Activated CD4-positive, alpha-beta memory T cell treated with anti-CD3 and anti-CD28 coated beads for 36 hours (primary cell): ENCODE measurements around the gene TRIM38. TPM values are rescaled to one million over a fixed set of nuclear protein-coding genes. Genes with fewer than 3 reads are reported as not detected.

Experiments
- CTCF ChIA-PET: fragments of 350-600 bp; sonication (Branson Sonifier 250); formaldehyde crosslinking; loops from one replicate; lab custom pipeline; 2021; ENCODE audit warnings: antibody characterized with exemption, inconsistent platforms; lab: Charles Lee
- POLR2A ChIA-PET: fragments of 350-600 bp; sonication (Branson Sonifier 250); formaldehyde crosslinking; loops from one replicate; lab custom pipeline; 2021; ENCODE audit warnings: antibody characterized with exemption; lab: Charles Lee
- DNase-seq: peaks from one replicate; pipeline ENCODE4 v3.0.0-alpha.2; 2020
- H3K27ac Mint-ChIP-seq: one replicate; pipeline ENCODE4 v1.8.0; 2021; ENCODE audit warnings: mixed read lengths
- H3K27me3 Mint-ChIP-seq: one replicate; pipeline ENCODE4 v1.8.0; 2021; ENCODE audit warnings: mixed read lengths
- H3K36me3 Mint-ChIP-seq: one replicate; pipeline ENCODE4 v1.8.0; 2021; ENCODE audit warnings: mixed read lengths
- H3K4me1 Mint-ChIP-seq: one replicate; pipeline ENCODE4 v1.8.0; 2021; ENCODE audit warnings: low read depth, mixed read lengths
- H3K4me3 Mint-ChIP-seq: one replicate; pipeline ENCODE4 v1.8.0; 2021; ENCODE audit warnings: mild to moderate bottlenecking, mixed read lengths
- H3K9me3 Mint-ChIP-seq: one replicate; pipeline ENCODE4 v1.8.0; 2021; ENCODE audit warnings: mixed read lengths
- intact Hi-C: fragments of 100-400 bp; cut with micrococcal nuclease; formaldehyde crosslinking; loops from one replicate; pipeline ENCODE4 v1.15.1; 2023
- total RNA-seq, 2 experiments: library from RNA; stranded (reverse); gene quantifications; one replicate each; pipeline ENCODE4 v1.2.3, GENCODE V29; 2021

TRIM38 gene
- total RNA-seq, 2 experiments from 2014 or later: 29.5 to 30.8 TPM

- ChIA-PET CTCF (interaction anchor here (0.8 to 2.2 kb wide), 5 partner anchors 18 to 241 kb away, joined by 3 to 6 read pairs (median 3); no protein-coding TSS in a partner anchor), POLR2A (interaction anchor here (1.4 to 2.5 kb wide), 2 partner anchors 17 to 62 kb away, joined by 5 to 11 read pairs; a partner anchor contains a TSS)
- Mint-ChIP-seq H3K36me3 (peaks cover 39% of the 10 kb centered on the region), H3K4me3 (no peak overlapping the region), H3K27me3 (no peaks in the 10 kb centered on the region), H3K27ac (peak overlapping the region; percentile 100), H3K4me1 (peaks cover 46% of the 10 kb centered on the region), H3K9me3 (peaks cover 40% of the 10 kb centered on the region)
- no peak for DNase-seq
- intact Hi-C loops: no loop called here
Observed at GRCh38 chr6:25958700-25959162, 3.9 kb upstream of the TRIM38 start.

- ChIA-PET POLR2A (interaction anchor here (1.0 to 4.5 kb wide), 6 partner anchors 10 to 72 kb away, joined by 3 to 46 read pairs (median 10); a partner anchor contains a TSS), CTCF (interaction anchor here (0.8 to 2.2 kb wide), 4 partner anchors 13 to 172 kb away, joined by 3 to 6 read pairs (median 4); no protein-coding TSS in a partner anchor)
- H3K9me3 Mint-ChIP-seq: peaks cover 40% of the 10 kb centered on the region
- peaks cover 55% of the 10 kb centered on the region for H3K4me1 Mint-ChIP-seq
- H3K36me3 Mint-ChIP-seq: peaks cover 51% of the 10 kb centered on the region
- no peak overlapping the region for H3K4me3 Mint-ChIP-seq
- H3K27ac Mint-ChIP-seq: peak overlapping the region; percentile 100
- DNase-seq: no peak
- H3K27me3 Mint-ChIP-seq: no peaks in the 10 kb centered on the region
- intact Hi-C loops: loop anchor here (5.0 kb wide), 1 partner anchor 48 kb away; no protein-coding TSS in a partner anchor
Observed at GRCh38 chr6:25959890-25960536, 2.6 kb upstream of the TRIM38 start.

GRCh38 chr6:25960734-25961133 lies 1.9 kb upstream of the TRIM38 start:
- peak overlapping the region; percentile 100 for H3K27ac Mint-ChIP-seq
- intact Hi-C loops: loop anchor here (5.0 kb wide), 1 partner anchor 48 kb away; no protein-coding TSS in a partner anchor
- ChIA-PET CTCF (interaction anchor here (0.8 to 1.4 kb wide), 3 partner anchors 10 to 17 kb away, joined by 3 read pairs; no protein-coding TSS in a partner anchor), POLR2A (interaction anchor here (1.0 to 4.5 kb wide), 6 partner anchors 10 to 71 kb away, joined by 3 to 46 read pairs (median 10); a partner anchor contains a TSS)
- DNase-seq: peak; percentile 80
- no peaks in the 10 kb centered on the region for H3K27me3 Mint-ChIP-seq
- peaks cover 61% of the 10 kb centered on the region for H3K4me1 Mint-ChIP-seq
- H3K36me3 Mint-ChIP-seq: peaks cover 57% of the 10 kb centered on the region
- peak overlapping the region; percentile 98 for H3K4me3 Mint-ChIP-seq
- H3K9me3 Mint-ChIP-seq: peaks cover 40% of the 10 kb centered on the region

GRCh38 chr6:25961619-25962148 lies 918 bp upstream of the TRIM38 start:
- no peak for DNase-seq
- H3K27ac Mint-ChIP-seq: peak overlapping the region; percentile 100
- peaks cover 66% of the 10 kb centered on the region for H3K36me3 Mint-ChIP-seq
- peaks cover 71% of the 10 kb centered on the region for H3K4me1 Mint-ChIP-seq
- H3K9me3 Mint-ChIP-seq: peaks cover 40% of the 10 kb centered on the region
- H3K27me3 Mint-ChIP-seq: no peaks in the 10 kb centered on the region
- ChIA-PET CTCF (interaction anchor here (0.9 to 2.4 kb wide), 5 partner anchors 9 to 42 kb away, joined by 3 to 18 read pairs (median 5); no protein-coding TSS in a partner anchor), POLR2A (interaction anchor here (1.4 to 4.5 kb wide), 6 partner anchors 9 to 70 kb away, joined by 4 to 46 read pairs (median 8); a partner anchor contains a TSS)
- H3K4me3 Mint-ChIP-seq: peak overlapping the region; percentile 98
- intact Hi-C loops: loop anchor here (1.0 to 5.0 kb wide), 7 partner anchors 15 to 823 kb away; a partner anchor contains a TSS

GRCh38 chr6:25963426-25964123 lies 973 bp downstream of the TRIM38 start:
- CTCF ChIA-PET: interaction anchor here (0.8 to 2.4 kb wide), 4 partner anchors 19 to 40 kb away, joined by 3 to 18 read pairs (median 5); no protein-coding TSS in a partner anchor
- H3K9me3 Mint-ChIP-seq: peaks cover 30% of the 10 kb centered on the region
- H3K27ac Mint-ChIP-seq: peak overlapping the region; percentile 100
- H3K4me3 Mint-ChIP-seq: peak overlapping the region; percentile 98
- POLR2A ChIA-PET: interaction anchor here (1.1 to 4.5 kb wide), 6 partner anchors 12 to 160 kb away, joined by 3 to 46 read pairs (median 6); a partner anchor contains a TSS
- no peaks in the 10 kb centered on the region for H3K27me3 Mint-ChIP-seq
- peaks cover 79% of the 10 kb centered on the region for H3K36me3 Mint-ChIP-seq
- DNase-seq: no peak
- H3K4me1 Mint-ChIP-seq: peaks cover 81% of the 10 kb centered on the region
- intact Hi-C loops: loop anchor here (2.0 to 5.0 kb wide), 3 partner anchors 51 to 825 kb away; a partner anchor contains a TSS

- CTCF ChIA-PET: interaction anchor here (3.0 kb wide), 1 partner anchor 27 kb away, joined by 20 read pairs; no protein-coding TSS in a partner anchor
Observed at GRCh38 chr6:25965058-25965457, 2.5 kb downstream of the TRIM38 start.

GRCh38 chr6:25966711-25967110 lies 4.1 kb downstream of the TRIM38 start:
- Mint-ChIP-seq H3K27ac (peak overlapping the region; percentile 90), H3K27me3 (no peaks in the 10 kb centered on the region), H3K4me1 (peaks cover 74% of the 10 kb centered on the region), H3K4me3 (peak overlapping the region; percentile 87), H3K9me3 (no peaks in the 10 kb centered on the region), H3K36me3 (peaks cover 81% of the 10 kb centered on the region)
- CTCF ChIA-PET: interaction anchor here (3.0 kb wide), 1 partner anchor 26 kb away, joined by 20 read pairs; no protein-coding TSS in a partner anchor
- POLR2A ChIA-PET: interaction anchor here (1.2 to 2.0 kb wide), 5 partner anchors 9 to 54 kb away, joined by 4 to 10 read pairs (median 5); a partner anchor contains a TSS
- intact Hi-C loops: no loop called here
- DNase-seq: peak; percentile 63

More at GRCh38 chr6:25965058-25965457, 2.5 kb downstream of the TRIM38 start:
- Mint-ChIP-seq H3K9me3 (peaks cover 15% of the 10 kb centered on the region), H3K36me3 (peaks cover 78% of the 10 kb centered on the region), H3K27me3 (no peaks in the 10 kb centered on the region), H3K4me1 (peaks cover 76% of the 10 kb centered on the region), H3K27ac (no peak overlapping the region), H3K4me3 (peak overlapping the region; percentile 87)
- DNase-seq: no peak
- POLR2A ChIA-PET: no interaction called here
- intact Hi-C loops: no loop called here

GRCh38 chr6:25968769-25969168 lies 6.2 kb downstream of the TRIM38 start:
- intact Hi-C loops: no loop called here
- CTCF ChIA-PET: interaction anchor here (1.1 to 3.8 kb wide), 4 partner anchors 24 to 49 kb away, joined by 3 to 27 read pairs (median 3); a partner anchor contains a TSS
- Mint-ChIP-seq H3K27me3 (no peaks in the 10 kb centered on the region), H3K9me3 (no peaks in the 10 kb centered on the region), H3K4me1 (peaks cover 82% of the 10 kb centered on the region), H3K36me3 (peaks cover 91% of the 10 kb centered on the region), H3K4me3 (peak overlapping the region; percentile 87), H3K27ac (no peak overlapping the region)
- no peak for DNase-seq
- POLR2A ChIA-PET: no interaction called here

GRCh38 chr6:25971187-25971821 lies 8.7 kb downstream of the TRIM38 start:
- DNase-seq: peak; percentile 30
- Mint-ChIP-seq H3K36me3 (peaks cover 84% of the 10 kb centered on the region), H3K4me3 (peak overlapping the region; percentile 20), H3K27me3 (no peaks in the 10 kb centered on the region), H3K4me1 (peaks cover 80% of the 10 kb centered on the region), H3K27ac (peak overlapping the region; percentile 30), H3K9me3 (no peaks in the 10 kb centered on the region)
- ChIA-PET CTCF (interaction anchor here (3.8 kb wide), 1 partner anchor 21 kb away, joined by 27 read pairs; no protein-coding TSS in a partner anchor), POLR2A (interaction anchor here (0.7 to 2.1 kb wide), 4 partner anchors 11 to 49 kb away, joined by 3 to 6 read pairs (median 4); a partner anchor contains a TSS)
- intact Hi-C loops: no loop called here

GRCh38 chr6:25972128-25972527 lies 9.5 kb downstream of the TRIM38 start:
- no peaks in the 10 kb centered on the region for H3K9me3 Mint-ChIP-seq
- H3K27me3 Mint-ChIP-seq: no peaks in the 10 kb centered on the region
- no peak overlapping the region for H3K4me3 Mint-ChIP-seq

More at GRCh38 chr6:25972128-25972527, 9.5 kb downstream of the TRIM38 start:
- Mint-ChIP-seq H3K27ac (peak overlapping the region; percentile 53), H3K36me3 (peaks cover 84% of the 10 kb centered on the region), H3K4me1 (peaks cover 80% of the 10 kb centered on the region)
- ChIA-PET POLR2A (interaction anchor here (6.8 kb wide), 1 partner anchor 10 kb away, joined by 46 read pairs; the partner anchor contains the start of gene TRIM38), CTCF (interaction anchor here (0.8 to 1.8 kb wide), 3 partner anchors 20 to 54 kb away, joined by 3 to 9 read pairs (median 3); no protein-coding TSS in a partner anchor)
- intact Hi-C loops: no loop called here
- DNase-seq: no peak
